Endothelial cell of umbilical vein (primary cell): Measurements from ENCODE around the gene NMU. TPM values are rescaled to one million over a fixed set of nuclear protein-coding genes. Genes with fewer than 3 reads are reported as not detected.

Source experiments
- BruUV-seq: library from RNA; stranded (reverse); fragments of 400-500 nt; replicated peaks from 2 replicates; lab custom pipeline; 2021; lab: Mats Ljungman, UMichigan
- CTCF ChIA-PET: fragments of 300-600, 350-600 bp; sonication (Branson Sonifier 250); formaldehyde crosslinking; loops from one replicate; lab custom pipeline; 2021; ENCODE audit warnings: antibody characterized with exemption, inconsistent platforms; lab: Charles Lee
- POLR2A ChIA-PET: fragments of 300-600, 350-600 bp; sonication (Branson Sonifier 250); formaldehyde crosslinking; loops from one replicate; lab custom pipeline; 2021; ENCODE audit warnings: antibody characterized with exemption, inconsistent platforms; lab: Charles Lee
- DNase-seq: peaks from one replicate; pipeline ENCODE4 v3.0.0-alpha.2; 2011; ENCODE audit warnings: low read depth, low spot score
- FAIRE-seq: peaks from 2 replicates; lab custom pipeline; 2011; peaks lifted over from hg19 to GRCh38; lab: Jason Lieb, UNC
- H2AFZ ChIP-seq: 2 replicates; pipeline ENCODE4 v1.6.0; 2012; ENCODE audit warnings: low read depth, low read length, control low read depth, inconsistent platforms
- H3K27ac ChIP-seq: 2 replicates; pipeline ENCODE4 v1.5.1; 2011; ENCODE audit warnings: low read depth, mild to moderate bottlenecking, control low read depth, low read length, moderate library complexity; ENCODE audit not compliant: insufficient read depth
- H3K27me3 ChIP-seq, 2 experiments: 2 replicates each; pipeline versions ENCODE4 v1.6.0 to v1.6.1; 2011; ENCODE audit warnings: low read length in 2 of 2, mixed read lengths in 1 of 2; ENCODE audit not compliant: control insufficient read depth in 2 of 2, insufficient read depth in 2 of 2
- H3K36me3 ChIP-seq, 2 experiments: 2 replicates in 1 of 2; 3 replicates in 1 of 2; pipeline ENCODE4 v1.5.1; 2011; ENCODE audit warnings: low read length in 2 of 2, mild to moderate bottlenecking in 1 of 2, moderate library complexity in 1 of 2; ENCODE audit not compliant: control insufficient read depth in 2 of 2, insufficient read depth in 2 of 2; ENCODE audit errors: extremely low read depth in 1 of 2
- H3K4me1 ChIP-seq: 3 replicates; pipeline ENCODE4 v1.5.1; 2011; ENCODE audit warnings: mild to moderate bottlenecking, low read length; ENCODE audit not compliant: control insufficient read depth, insufficient read depth; ENCODE audit errors: extremely low read depth
- H3K4me2 ChIP-seq: 2 replicates; pipeline ENCODE4 v1.6.1; 2011; ENCODE audit warnings: low read length, control low read depth, mixed read lengths; ENCODE audit not compliant: insufficient read depth
- H3K4me3 ChIP-seq, 3 experiments: fragments of 200-600 bp in 1 of 3; sonication (generic), shearing (Covaris generic) in 1 of 3; replicated peaks in 1 of 3; 2 replicates each; pipeline ENCODE4 v1.5.1; 2011 to 2016; ENCODE audit warnings: control low read depth in 3 of 3, low read length in 3 of 3, mild to moderate bottlenecking in 2 of 3, inconsistent platforms in 1 of 3, low read depth in 1 of 3, moderate library complexity in 1 of 3; ENCODE audit not compliant: insufficient read depth in 1 of 3
- H3K79me2 ChIP-seq: 2 replicates; pipeline ENCODE4 v1.6.0; 2012; ENCODE audit warnings: low read length, inconsistent platforms; ENCODE audit not compliant: control insufficient read depth, insufficient read depth
- H3K9ac ChIP-seq: replicated peaks from 2 replicates; pipeline ENCODE3; 2011; ENCODE audit warnings: low read length, control low read depth; ENCODE audit not compliant: insufficient read depth; ENCODE audit errors: extremely low read depth
- H3K9me1 ChIP-seq: replicated peaks from 3 replicates; pipeline ENCODE4 v1.6.0; 2011; ENCODE audit warnings: mild to moderate bottlenecking, low read length; ENCODE audit not compliant: control insufficient read depth, insufficient read depth; ENCODE audit errors: extremely low read depth
- H3K9me3 ChIP-seq: replicated peaks from 2 replicates; pipeline ENCODE4 v1.5.1; 2012; ENCODE audit warnings: low read length, inconsistent platforms; ENCODE audit not compliant: control insufficient read depth, insufficient read depth
- H4K20me1 ChIP-seq: replicated peaks from 2 replicates; pipeline ENCODE3; 2011; ENCODE audit warnings: mild to moderate bottlenecking, low read length; ENCODE audit not compliant: control insufficient read depth, insufficient read depth; ENCODE audit errors: extremely low read depth
- CTCF ChIP-seq, 2 donors: IDR thresholded peaks; 1 replicate in 1 of 2; 2 replicates in 1 of 2; pipeline ENCODE4 v1.5.1; 2011; ENCODE audit warnings: low read length in 2 of 2, mild to moderate bottlenecking in 2 of 2, moderate library complexity in 2 of 2, control low read depth in 1 of 2, inconsistent platforms in 1 of 2, low read depth in 1 of 2; ENCODE audit not compliant: insufficient read depth in 1 of 2; ENCODE audit errors: extremely low read depth in 1 of 2
- EZH2 ChIP-seq: IDR thresholded peaks from 2 replicates; pipeline ENCODE4 v1.6.1; 2012; ENCODE audit warnings: borderline replicate concordance, low read depth, mild to moderate bottlenecking, moderate library complexity, low read length, inconsistent platforms; ENCODE audit not compliant: severe bottlenecking
- FOS ChIP-seq: IDR thresholded peaks from 2 replicates; pipeline ENCODE4 v1.6.1; 2011; ENCODE audit warnings: mild to moderate bottlenecking, low read length, moderate library complexity, borderline replicate concordance; ENCODE audit not compliant: insufficient read depth
- GATA2 ChIP-seq: IDR thresholded peaks from 2 replicates; pipeline ENCODE4 v1.7.0; 2011; ENCODE audit warnings: low read depth, mild to moderate bottlenecking, moderate library complexity, mixed read lengths, low read length; ENCODE audit not compliant: insufficient read length, insufficient read depth
- JUN ChIP-seq: IDR thresholded peaks from 2 replicates; pipeline ENCODE4 v1.6.1; 2011; ENCODE audit warnings: borderline replicate concordance, low read depth; ENCODE audit not compliant: insufficient read length, insufficient read depth
- MYC ChIP-seq: IDR thresholded peaks from one replicate; pipeline ENCODE4 v1.6.1; 2011; ENCODE audit warnings: mild to moderate bottlenecking, low read depth, low read length
- POLR2A ChIP-seq: IDR thresholded peaks from 2 replicates; pipeline ENCODE4 v1.6.1; 2012; ENCODE audit warnings: low read depth, mild to moderate bottlenecking, control low read depth, low read length
- POLR2AphosphoS5 ChIP-seq: IDR thresholded peaks from 2 replicates; pipeline ENCODE4 v1.6.1; 2012; ENCODE audit warnings: low read depth, mild to moderate bottlenecking, control low read depth, low read length, moderate library complexity; ENCODE audit not compliant: insufficient read depth
- dilution Hi-C: fragments of 300-500 bp; cut with MboI; formaldehyde crosslinking; loops from one replicate; pipeline ENCODE4 v1.15.0; 2019; ENCODE audit warnings: low sequenced_read_pairs; ENCODE audit not compliant: extremely low pct_ligation_motif_present
- intact Hi-C: fragments of 100-400 bp; cut with micrococcal nuclease; formaldehyde crosslinking; loops from one replicate; pipeline ENCODE4 v1.10.0; 2022
- polyA plus RNA-seq, 4 experiments: library from polyadenylated mRNA; depleted of rRNA in 3 of 4; stranded (reverse) in 3 of 4; unstranded in 1 of 4; fragments of >200 nt; gene quantifications; 2 replicates each; pipeline versions ENCODE4 v1.2.1 to v1.2.3, GENCODE V29; 2011 to 2012; ENCODE audit warnings: missing spikeins in 1 of 4
- total RNA-seq: library from RNA; stranded (reverse); gene quantifications from 2 replicates; pipeline ENCODE4 v1.2.3, GENCODE V29; 2021
- TF ChIP-seq, protein P1 (sequence below): IDR thresholded peaks from 2 replicates; pipeline ENCODE4 v1.6.1; 2011; ENCODE audit not compliant: insufficient read depth, insufficient read length

NMU gene
- total and polyA plus RNA-seq, 2 donors (not counting 3 experiments of a cell fraction or from before 2014, with no cell fraction given), result 1.4 to 3.7 TPM

DNA sequence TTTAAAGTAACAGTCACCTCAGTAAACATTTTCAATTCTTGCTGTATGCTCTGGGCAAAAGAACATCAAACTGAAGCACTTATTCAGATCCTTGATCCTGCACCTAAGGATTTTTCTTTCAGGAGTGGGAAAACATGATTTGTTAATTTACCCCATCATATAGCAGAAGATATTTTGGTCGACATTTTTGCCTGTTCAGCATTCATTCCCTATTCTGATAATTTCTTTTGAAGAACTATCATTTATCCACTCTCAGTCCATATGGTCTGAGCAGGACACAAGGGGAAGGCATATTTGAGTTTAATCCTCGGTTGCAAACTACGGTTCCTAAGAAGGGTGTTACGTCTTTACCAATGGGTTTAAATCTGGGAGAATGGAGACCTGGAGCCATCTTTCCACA is 88.2 kb downstream of the NMU start:
- Histone ChIP-seq H2AFZ (no peak overlapping the region), H3K27me3 (peaks cover 0 to 2% of the 10 kb centered on the region in 2 experiments), H3K4me2 (peak overlapping the region; percentile 76), H3K9me1 (no peaks in the 10 kb centered on the region), H3K27ac (no peak overlapping the region), H3K36me3 (no peaks in the 10 kb centered on the region), H4K20me1 (no peaks in the 10 kb centered on the region), H3K4me3 (peak overlapping the region in 1 of 3 experiments; percentile 92), H3K9ac (no peak overlapping the region), H3K79me2 (peaks cover 17% of the 10 kb centered on the region), H3K9me3 (no peaks in the 10 kb centered on the region), H3K4me1 (peaks cover 11% of the 10 kb centered on the region)
- dilution Hi-C loops (no loop called here), intact Hi-C loops (loop anchor here (2.0 to 5.0 kb wide), 7 partner anchors 201 to 891 kb away; partner anchors contain the start of genes EXOC1, KIT and SRD5A3)
- no peak for DNase-seq
- peak; percentile 40 for FAIRE-seq
- POLR2A ChIA-PET, result no interaction called here
- TF ChIP-seq JUN (no peak), FOS (no peak), CTCF (IDR thresholded peaks at IDR 0.05; ENCODE audit: extremely low read depth in 1 of 2, insufficient read depth in 1 of 2, low read depth in 1 of 2, low read length in 2 of 2) (no peak), POLR2A (no peak), MYC (no peak), POLR2AphosphoS5 (no peak), GATA2 (no peak), EZH2 (no peak)
- TF ChIP-seq, protein P1, sequence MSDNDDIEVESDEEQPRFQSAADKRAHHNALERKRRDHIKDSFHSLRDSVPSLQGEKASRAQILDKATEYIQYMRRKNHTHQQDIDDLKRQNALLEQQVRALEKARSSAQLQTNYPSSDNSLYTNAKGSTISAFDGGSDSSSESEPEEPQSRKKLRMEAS, result no peak
- CTCF ChIA-PET, result no interaction called here
- no TSS peak for BruUV-seq
